Fibroblast of lung (primary cell): ENCODE data around the gene CCDC141. TPM values are rescaled to one million over a fixed set of nuclear protein-coding genes. Genes with fewer than 3 reads are reported as not detected.

Source experiments
- DNase-seq, 2 donors: peaks; one replicate each; pipeline versions ENCODE4 v3.0.0 to v3.0.0-alpha.2; 2010; ENCODE audit warnings: low read depth in 2 of 2
- H2AFZ ChIP-seq: 2 replicates; pipeline ENCODE4 v1.5.1; 2012; ENCODE audit warnings: low read length, control low read depth, inconsistent platforms
- H3K27ac ChIP-seq: 2 replicates; pipeline ENCODE4 v1.5.1; 2011; ENCODE audit warnings: low read length, control low read depth; ENCODE audit not compliant: insufficient read depth
- H3K27me3 ChIP-seq: 2 replicates; pipeline ENCODE4 v1.5.1; 2011; ENCODE audit warnings: mild to moderate bottlenecking, low read length; ENCODE audit not compliant: control insufficient read depth, insufficient read depth
- H3K36me3 ChIP-seq: 2 replicates; pipeline ENCODE4 v1.5.1; 2011; ENCODE audit warnings: low read length; ENCODE audit not compliant: control insufficient read depth, insufficient read depth
- H3K4me1 ChIP-seq: 2 replicates; pipeline ENCODE4 v1.5.1; 2011; ENCODE audit warnings: low read length; ENCODE audit not compliant: control insufficient read depth, insufficient read depth; ENCODE audit errors: extremely low read depth
- H3K4me2 ChIP-seq: 2 replicates; pipeline ENCODE4 v1.5.1; 2011; ENCODE audit warnings: low read length, control low read depth; ENCODE audit not compliant: insufficient read depth; ENCODE audit errors: extremely low read depth
- H3K4me3 ChIP-seq, 4 experiments: fragments of 200-600 bp in 1 of 4; sonication (generic) in 1 of 4; replicated peaks in 1 of 4; 2 replicates each; pipeline ENCODE4 v1.5.1; 2011 to 2016; ENCODE audit warnings: low read length in 4 of 4, low read depth in 3 of 4, mild to moderate bottlenecking in 3 of 4, control low read depth in 2 of 4, inconsistent platforms in 1 of 4, mixed read lengths in 1 of 4; ENCODE audit not compliant: insufficient read depth in 1 of 4; ENCODE audit errors: control extremely low read depth in 1 of 4
- H3K79me2 ChIP-seq: 2 replicates; pipeline ENCODE4 v1.5.1; 2012; ENCODE audit warnings: mild to moderate bottlenecking, low read length, inconsistent platforms; ENCODE audit not compliant: control insufficient read depth, insufficient read depth
- H3K9ac ChIP-seq: 2 replicates; pipeline ENCODE4 v1.5.1; 2011; ENCODE audit warnings: mild to moderate bottlenecking, low read length, control low read depth; ENCODE audit not compliant: insufficient read depth
- H3K9me3 ChIP-seq: 2 replicates; pipeline ENCODE4 v1.5.1; 2012; ENCODE audit warnings: low read depth, low read length; ENCODE audit not compliant: control insufficient read depth, insufficient read depth
- H4K20me1 ChIP-seq: 2 replicates; pipeline ENCODE4 v1.5.1; 2011; ENCODE audit warnings: low read length; ENCODE audit not compliant: control insufficient read depth, insufficient read depth; ENCODE audit errors: extremely low read depth
- CTCF ChIP-seq, 2 donors: IDR thresholded peaks in 1 of 2; conservative IDR thresholded peaks in 1 of 2; 1 replicate in 1 of 2; 2 replicates in 1 of 2; pipeline ENCODE4 v1.5.1; 2011 to 2012; ENCODE audit warnings: low read length in 2 of 2, control low read depth in 1 of 2, inconsistent platforms in 1 of 2, low read depth in 1 of 2, mild to moderate bottlenecking in 1 of 2
- EZH2 ChIP-seq: IDR thresholded peaks from 2 replicates; pipeline ENCODE4 v1.5.1; 2012; ENCODE audit warnings: low read length, control low read depth, mild to moderate bottlenecking; ENCODE audit errors: missing control alignments
- polyA plus RNA-seq, 2 donors: library from polyadenylated mRNA; depleted of rRNA in 1 of 2; stranded (reverse) in 1 of 2; unstranded in 1 of 2; fragments of >200 nt; gene quantifications; 2 replicates each; pipeline ENCODE4 v1.2.1, GENCODE V29; 2011 to 2012; ENCODE audit warnings: missing spikeins in 1 of 2
- total RNA-seq: library from RNA; depleted of rRNA; stranded (reverse); fragments of >200 nt; gene quantifications from 2 replicates; pipeline ENCODE4 v1.2.1, GENCODE V29; 2014

CCDC141 gene
- total and polyA plus RNA-seq, 2 donors (not counting 1 experiment from before 2014, with no cell fraction given) = 0.03 to 0.17 TPM

- no peak overlapping the region for H3K4me2 ChIP-seq
- no peaks in the 10 kb centered on the region for H3K4me1 ChIP-seq
- H3K4me3 ChIP-seq = no peak overlapping the region
- DNase-seq = no peak
- no peaks in the 10 kb centered on the region for H3K79me2 ChIP-seq
- H3K9me3 ChIP-seq = no peaks in the 10 kb centered on the region
- no peak overlapping the region for H3K27ac ChIP-seq
- H3K36me3 ChIP-seq = no peaks in the 10 kb centered on the region
- H2AFZ ChIP-seq = no peak overlapping the region
- no peaks in the 10 kb centered on the region for H3K27me3 ChIP-seq
- TF ChIP-seq CTCF (conservative IDR thresholded peaks at IDR 0.05 in 1 of 2, IDR thresholded peaks at IDR 0.05 in 1 of 2; ENCODE audit: low read depth in 1 of 2, low read length in 2 of 2) (no peak), EZH2 (no peak)
- H4K20me1 ChIP-seq = no peaks in the 10 kb centered on the region
- no peak overlapping the region for H3K9ac ChIP-seq
Measured at GRCh38 chr2:178824181-178824580, 225.8 kb downstream of the CCDC141 start.

DNA sequence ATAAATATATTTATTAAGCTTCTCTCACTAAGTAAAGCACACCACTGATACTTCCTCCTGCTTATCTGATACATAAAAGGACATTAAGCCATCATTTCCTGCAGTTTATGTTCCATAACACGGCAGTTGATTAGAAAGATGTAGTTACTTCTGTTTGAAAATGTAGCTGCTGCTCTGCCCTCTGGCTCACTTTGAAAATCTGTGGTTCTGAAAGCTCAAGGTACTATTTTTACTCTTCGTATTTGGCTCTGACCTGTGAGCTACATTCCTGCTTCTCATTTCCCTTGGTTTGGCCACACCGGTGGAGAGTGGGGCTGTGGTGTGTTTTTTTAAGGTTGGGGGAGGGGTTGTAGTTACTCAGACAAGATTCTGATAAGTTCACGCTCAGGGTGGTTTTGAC is 229.9 kb downstream of the CCDC141 start:
- peak overlapping the region; percentile 20 for H3K4me2 ChIP-seq
- no peaks in the 10 kb centered on the region for H3K9me3 ChIP-seq
- H3K4me3 ChIP-seq = no peak overlapping the region
- H3K9ac ChIP-seq = no peak overlapping the region
- no peak overlapping the region for H3K27ac ChIP-seq
- H4K20me1 ChIP-seq = no peaks in the 10 kb centered on the region
- H2AFZ ChIP-seq = peak overlapping the region; percentile 68
- no peaks in the 10 kb centered on the region for H3K27me3 ChIP-seq
- DNase-seq = peak in 1 of 2 donors; percentile 36
- H3K79me2 ChIP-seq = no peaks in the 10 kb centered on the region
- no peaks in the 10 kb centered on the region for H3K36me3 ChIP-seq
- no peaks in the 10 kb centered on the region for H3K4me1 ChIP-seq
- TF ChIP-seq EZH2 = no peak
- TF ChIP-seq CTCF (conservative IDR thresholded peaks at IDR 0.05 in 1 of 2, IDR thresholded peaks at IDR 0.05 in 1 of 2; ENCODE audit: low read depth in 1 of 2, low read length in 2 of 2) = no peak

DNA sequence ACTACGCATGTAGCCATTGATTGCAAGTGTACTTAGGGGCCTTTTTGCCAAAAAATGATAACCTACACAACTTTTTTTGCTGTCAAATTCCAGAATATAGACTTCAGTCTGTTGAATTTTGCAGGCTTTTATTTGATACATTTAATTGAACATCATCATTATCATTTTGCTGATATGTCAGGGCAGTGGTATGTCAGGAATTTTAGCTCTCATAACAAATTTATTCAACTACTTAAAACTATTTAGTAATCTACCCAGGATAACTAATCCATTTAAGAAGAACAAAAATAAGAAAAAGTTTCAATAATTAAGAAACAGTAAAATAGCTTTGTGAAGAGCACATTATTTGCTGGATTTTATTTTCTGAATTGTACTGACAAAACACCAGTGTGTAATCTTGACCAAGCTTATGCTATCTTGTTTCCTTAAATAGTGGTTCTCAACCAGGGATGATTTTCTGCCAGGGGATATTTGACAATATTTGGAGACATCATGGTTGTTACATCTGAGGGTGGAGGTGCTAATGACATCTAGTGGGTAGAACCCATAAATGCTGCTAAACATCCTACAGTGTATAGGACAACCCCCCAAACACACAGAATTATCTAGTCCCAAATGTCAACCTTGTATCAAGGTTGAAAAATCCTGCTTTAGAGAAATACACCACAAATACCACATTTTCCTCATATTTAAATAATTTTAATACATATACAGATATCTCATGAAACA is 230.6 kb downstream of the CCDC141 start:
- Histone ChIP-seq H4K20me1 (no peaks in the 10 kb centered on the region), H2AFZ (no peak overlapping the region), H3K4me3 (no peak overlapping the region), H3K79me2 (no peaks in the 10 kb centered on the region), H3K4me1 (no peaks in the 10 kb centered on the region), H3K27ac (no peak overlapping the region), H3K4me2 (no peak overlapping the region), H3K27me3 (no peaks in the 10 kb centered on the region), H3K9ac (no peak overlapping the region), H3K36me3 (no peaks in the 10 kb centered on the region), H3K9me3 (no peaks in the 10 kb centered on the region)
- no peak for TF ChIP-seq EZH2
- TF ChIP-seq CTCF (conservative IDR thresholded peaks at IDR 0.05 in 1 of 2, IDR thresholded peaks at IDR 0.05 in 1 of 2; ENCODE audit: low read depth in 1 of 2, low read length in 2 of 2) = no peak
- peak in 1 of 2 donors; percentile 40 for DNase-seq
